Limb (tissue), 2 donors: Measurements from ENCODE around the gene NAV1.

ENCODE experiments used
- DNase-seq, 2 donors: peaks; one replicate each; pipeline ENCODE4 v3.0.0-alpha.2; 2016; ENCODE audit errors: extremely low spot score in 2 of 2

NAV1 gene

DNA sequence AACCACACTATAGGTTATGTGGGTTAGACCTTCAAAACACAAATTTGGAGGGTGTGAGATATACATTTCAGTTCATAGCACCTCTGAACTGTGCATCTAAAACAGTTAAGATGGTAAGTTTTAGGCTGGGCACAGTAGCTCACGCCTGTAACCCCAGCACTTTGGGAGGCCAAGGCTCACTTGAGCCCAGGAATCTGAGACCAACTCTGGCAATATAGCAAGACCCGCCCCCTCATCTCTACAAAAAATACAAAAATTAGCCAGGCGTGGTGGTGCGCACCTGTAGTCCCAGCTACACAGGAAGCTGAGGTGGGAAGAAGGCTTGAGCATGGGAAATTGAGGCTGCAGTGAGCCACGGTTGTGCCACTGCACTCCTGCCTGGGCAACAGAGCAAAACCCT is 47.9 kb downstream of the NAV1 start:
- DNase-seq: no peak

GRCh38 chr1:201587729-201588128 is 48.8 kb downstream of the NAV1 start:
- DNase-seq: no peak
